GM18508 (cell line): Measurements from ENCODE around the gene CT45A2.
"Not testable (repeated sequence)": the region's sequence is repeated elsewhere in the genome, so short reads cannot be mapped to it uniquely, and the experiment has no call there.

ENCODE experiments used
- ATAC-seq: cut with Tn5 transposase; IDR thresholded peaks from one replicate; pipeline ENCODE4 v1.9.1; 2021; ENCODE audit warnings: moderate number of reproducible peaks; ENCODE audit not compliant: insufficient read depth, unreplicated experiment

CT45A2 gene, protein sequence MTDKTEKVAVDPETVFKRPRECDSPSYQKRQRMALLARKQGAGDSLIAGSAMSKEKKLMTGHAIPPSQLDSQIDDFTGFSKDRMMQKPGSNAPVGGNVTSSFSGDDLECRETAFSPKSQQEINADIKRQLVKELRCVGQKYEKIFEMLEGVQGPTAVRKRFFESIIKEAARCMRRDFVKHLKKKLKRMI

DNA sequence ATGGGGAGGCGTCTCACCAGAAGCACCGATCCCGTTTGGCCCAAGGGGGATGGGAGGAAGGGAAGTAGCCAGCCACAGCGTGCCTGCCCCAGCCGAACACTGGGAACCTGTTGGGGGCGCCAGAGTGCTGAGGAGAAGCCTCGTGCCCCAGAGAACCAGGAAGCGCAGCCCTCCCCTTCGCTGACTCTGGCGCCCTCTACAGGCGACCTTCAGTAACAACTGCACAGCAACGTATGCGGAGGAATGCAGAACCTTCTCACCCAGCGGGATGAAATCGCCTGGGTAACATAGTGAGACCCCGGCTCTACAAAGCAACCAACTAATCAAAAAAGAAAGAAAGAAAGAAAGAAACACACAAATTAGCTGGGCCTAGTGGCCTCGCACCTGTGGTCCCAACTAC is at the start of gene CT45A2:
Gene CT45A2 (minus strand): TSS at position 101 of the 400 bp plus-strand sequence. CDS start 3,747 bp downstream, outside the sequence.
- ATAC-seq, result not testable (repeated sequence)

DNA sequence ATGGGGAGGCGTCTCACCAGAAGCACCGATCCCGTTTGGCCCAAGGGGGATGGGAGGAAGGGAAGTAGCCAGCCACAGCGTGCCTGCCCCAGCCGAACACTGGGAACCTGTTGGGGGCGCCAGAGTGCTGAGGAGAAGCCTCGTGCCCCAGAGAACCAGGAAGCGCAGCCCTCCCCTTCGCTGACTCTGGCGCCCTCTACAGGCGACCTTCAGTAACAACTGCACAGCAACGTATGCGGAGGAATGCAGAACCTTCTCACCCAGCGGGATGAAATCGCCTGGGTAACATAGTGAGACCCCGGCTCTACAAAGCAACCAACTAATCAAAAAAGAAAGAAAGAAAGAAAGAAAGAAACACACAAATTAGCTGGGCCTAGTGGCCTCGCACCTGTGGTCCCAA is 34.6 kb upstream of the CT45A2 start, which contains the start of gene CT45A8:
Gene CT45A8 (minus strand): TSS at position 101 of the 400 bp plus-strand sequence. CDS start 3,755 bp downstream, outside the sequence.
- ATAC-seq, result not testable (repeated sequence)

DNA sequence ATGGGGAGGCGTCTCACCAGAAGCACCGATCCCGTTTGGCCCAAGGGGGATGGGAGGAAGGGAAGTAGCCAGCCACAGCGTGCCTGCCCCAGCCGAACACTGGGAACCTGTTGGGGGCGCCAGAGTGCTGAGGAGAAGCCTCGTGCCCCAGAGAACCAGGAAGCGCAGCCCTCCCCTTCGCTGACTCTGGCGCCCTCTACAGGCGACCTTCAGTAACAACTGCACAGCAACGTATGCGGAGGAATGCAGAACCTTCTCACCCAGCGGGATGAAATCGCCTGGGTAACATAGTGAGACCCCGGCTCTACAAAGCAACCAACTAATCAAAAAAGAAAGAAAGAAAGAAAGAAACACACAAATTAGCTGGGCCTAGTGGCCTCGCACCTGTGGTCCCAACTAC is 17.4 kb upstream of the CT45A2 start, which contains the start of gene CT45A7:
Gene CT45A7 (minus strand): TSS at position 101 of the 400 bp plus-strand sequence. CDS start 3,747 bp downstream, outside the sequence.
- not testable (repeated sequence) for ATAC-seq

DNA sequence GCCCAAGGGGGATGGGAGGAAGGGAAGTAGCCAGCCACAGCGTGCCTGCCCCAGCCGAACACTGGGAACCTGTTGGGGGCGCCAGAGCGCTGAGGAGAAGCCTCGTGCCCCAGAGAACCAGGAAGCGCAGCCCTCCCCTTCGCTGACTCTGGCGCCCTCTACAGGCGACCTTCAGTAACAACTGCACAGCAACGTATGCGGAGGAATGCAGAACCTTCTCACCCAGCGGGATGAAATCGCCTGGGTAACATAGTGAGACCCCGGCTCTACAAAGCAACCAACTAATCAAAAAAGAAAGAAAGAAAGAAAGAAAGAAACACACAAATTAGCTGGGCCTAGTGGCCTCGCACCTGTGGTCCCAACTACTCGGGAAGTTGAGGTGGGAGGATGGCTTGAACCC is 17.1 kb downstream of the CT45A2 start, which contains the start of gene CT45A6:
Gene CT45A6 (minus strand): TSS at position 101 of the 400 bp plus-strand sequence. CDS start 3,794 bp downstream, outside the sequence.
- not testable (repeated sequence) for ATAC-seq

DNA sequence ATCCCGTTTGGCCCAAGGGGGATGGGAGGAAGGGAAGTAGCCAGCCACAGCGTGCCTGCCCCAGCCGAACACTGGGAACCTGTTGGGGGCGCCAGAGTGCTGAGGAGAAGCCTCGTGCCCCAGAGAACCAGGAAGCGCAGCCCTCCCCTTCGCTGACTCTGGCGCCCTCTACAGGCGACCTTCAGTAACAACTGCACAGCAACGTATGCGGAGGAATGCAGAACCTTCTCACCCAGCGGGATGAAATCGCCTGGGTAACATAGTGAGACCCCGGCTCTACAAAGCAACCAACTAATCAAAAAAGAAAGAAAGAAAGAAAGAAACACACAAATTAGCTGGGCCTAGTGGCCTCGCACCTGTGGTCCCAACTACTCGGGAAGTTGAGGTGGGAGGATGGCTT is 34.4 kb downstream of the CT45A2 start, which contains the start of gene CT45A5:
Gene CT45A5 (minus strand): TSS at position 101 of the 400 bp plus-strand sequence. CDS start 3,774 bp downstream, outside the sequence.
- ATAC-seq, result not testable (repeated sequence)

DNA sequence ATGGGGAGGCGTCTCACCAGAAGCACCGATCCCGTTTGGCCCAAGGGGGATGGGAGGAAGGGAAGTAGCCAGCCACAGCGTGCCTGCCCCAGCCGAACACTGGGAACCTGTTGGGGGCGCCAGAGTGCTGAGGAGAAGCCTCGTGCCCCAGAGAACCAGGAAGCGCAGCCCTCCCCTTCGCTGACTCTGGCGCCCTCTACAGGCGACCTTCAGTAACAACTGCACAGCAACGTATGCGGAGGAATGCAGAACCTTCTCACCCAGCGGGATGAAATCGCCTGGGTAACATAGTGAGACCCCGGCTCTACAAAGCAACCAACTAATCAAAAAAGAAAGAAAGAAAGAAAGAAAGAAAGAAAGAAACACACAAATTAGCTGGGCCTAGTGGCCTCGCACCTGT is 51.7 kb downstream of the CT45A2 start, which contains the start of gene CT45A3:
Gene CT45A3 (minus strand): TSS at position 101 of the 400 bp plus-strand sequence. CDS start 3,747 bp downstream, outside the sequence.
- not testable (repeated sequence) for ATAC-seq
